Liver (tissue), 9 donors: Measurements from ENCODE around the gene ZBED3. TPM values are rescaled to one million over a fixed set of nuclear protein-coding genes. Genes with fewer than 3 reads are reported as not detected.

Experiments
- DNase-seq: peaks from one replicate; pipeline ENCODE4 v3.0.0-alpha.2; 2017; ENCODE audit warnings: low spot score
- H3K27ac ChIP-seq, 2 donors: one replicate each; pipeline ENCODE4 v1.7.0; 2013; ENCODE audit warnings: inconsistent platforms in 2 of 2, low read length in 2 of 2, control low read depth in 1 of 2, low read depth in 1 of 2, mild to moderate bottlenecking in 1 of 2
- H3K27me3 ChIP-seq, 4 donors: one replicate each; pipeline versions ENCODE4 v1.6.1 to v1.7.0; 2013; ENCODE audit warnings: low read length in 3 of 4, inconsistent platforms in 1 of 4, mild to moderate bottlenecking in 1 of 4, moderate library complexity in 1 of 4; ENCODE audit not compliant: control insufficient read depth in 4 of 4, insufficient read depth in 4 of 4
- H3K36me3 ChIP-seq, 4 donors: one replicate each; pipeline versions ENCODE4 v1.6.1 to v1.7.0; 2013; ENCODE audit warnings: low read length in 3 of 4, mild to moderate bottlenecking in 3 of 4, low read depth in 1 of 4, moderate library complexity in 1 of 4; ENCODE audit not compliant: control insufficient read depth in 4 of 4, insufficient read depth in 3 of 4
- H3K4me1 ChIP-seq, 4 donors: one replicate each; pipeline versions ENCODE4 v1.6.1 to v1.7.0; 2013; ENCODE audit warnings: low read length in 3 of 4, mild to moderate bottlenecking in 3 of 4, moderate library complexity in 1 of 4; ENCODE audit not compliant: control insufficient read depth in 4 of 4, insufficient read depth in 4 of 4
- H3K4me3 ChIP-seq, 3 donors: one replicate each; pipeline versions ENCODE4 v1.6.1 to v1.7.0; 2013; ENCODE audit warnings: low read length in 3 of 3, control low read depth in 1 of 3, low read depth in 1 of 3, mild to moderate bottlenecking in 1 of 3
- H3K9ac ChIP-seq, 2 donors: one replicate each; pipeline ENCODE4 v1.7.0; 2013; ENCODE audit warnings: low read length in 2 of 2, mild to moderate bottlenecking in 2 of 2, moderate library complexity in 2 of 2, control low read depth in 1 of 2, low read depth in 1 of 2
- H3K9me3 ChIP-seq, 4 donors: one replicate each; pipeline versions ENCODE4 v1.6.1 to v1.7.0; 2013; ENCODE audit warnings: low read length in 3 of 4; ENCODE audit not compliant: control insufficient read depth in 4 of 4
- ATF3 ChIP-seq: IDR thresholded peaks from 2 replicates; pipeline ENCODE4 v1.6.1; 2016; ENCODE audit warnings: antibody characterized with exemption
- CTCF ChIP-seq: fragments of 150-350 bp; IDR thresholded peaks from 2 replicates; pipeline ENCODE4 v1.5.1; 2017; ENCODE audit warnings: improper control_type of control experiment, low read depth, low read length; ENCODE audit not compliant: missing input control
- EGR1 ChIP-seq, 2 donors: IDR thresholded peaks; 2 replicates each; pipeline ENCODE4 v1.6.1; 2016 to 2018; ENCODE audit warnings: antibody characterized with exemption in 2 of 2, low read depth in 2 of 2
- FOXA1 ChIP-seq: IDR thresholded peaks from 2 replicates; pipeline ENCODE4 v1.6.1; 2016; ENCODE audit warnings: antibody characterized with exemption
- FOXA2 ChIP-seq: IDR thresholded peaks from 2 replicates; pipeline ENCODE4 v1.6.1; 2016; ENCODE audit warnings: antibody characterized with exemption
- GABPA ChIP-seq, 2 donors: IDR thresholded peaks in 1 of 2; conservative IDR thresholded peaks in 1 of 2; 2 replicates each; pipeline ENCODE4 v1.6.1; 2016; ENCODE audit warnings: antibody characterized with exemption in 2 of 2, mild to moderate bottlenecking in 1 of 2, moderate library complexity in 1 of 2
- HNF4A ChIP-seq, 2 donors: conservative IDR thresholded peaks; 2 replicates each; pipeline ENCODE4 v1.6.1; 2016; ENCODE audit warnings: antibody characterized with exemption in 2 of 2, mild to moderate bottlenecking in 2 of 2
- HNF4G ChIP-seq: IDR thresholded peaks from 2 replicates; pipeline ENCODE4 v1.6.1; 2016; ENCODE audit warnings: antibody characterized with exemption
- JUND ChIP-seq, 2 donors: IDR thresholded peaks; 2 replicates each; pipeline ENCODE4 v1.6.1; 2016; ENCODE audit warnings: antibody characterized with exemption in 2 of 2
- MAX ChIP-seq: IDR thresholded peaks from 2 replicates; pipeline ENCODE4 v1.6.1; 2016; ENCODE audit warnings: antibody characterized with exemption
- NR2F2 ChIP-seq: IDR thresholded peaks from 2 replicates; pipeline ENCODE4 v1.6.1; 2016; ENCODE audit warnings: antibody characterized with exemption
- RAD21 ChIP-seq, 2 donors: IDR thresholded peaks; 2 replicates each; pipeline ENCODE4 v1.6.1; 2016; ENCODE audit warnings: antibody characterized with exemption in 2 of 2, mild to moderate bottlenecking in 2 of 2
- REST ChIP-seq: IDR thresholded peaks from 2 replicates; pipeline ENCODE4 v1.6.1; 2016; ENCODE audit warnings: antibody characterized with exemption, mild to moderate bottlenecking
- RXRA ChIP-seq, 2 donors: IDR thresholded peaks; 2 replicates each; pipeline ENCODE4 v1.6.1; 2017 to 2018; ENCODE audit warnings: antibody characterized with exemption in 2 of 2, mild to moderate bottlenecking in 1 of 2
- SP1 ChIP-seq: IDR thresholded peaks from 2 replicates; pipeline ENCODE4 v1.6.1; 2018; ENCODE audit warnings: antibody characterized with exemption, mild to moderate bottlenecking
- TAF1 ChIP-seq: conservative IDR thresholded peaks from 2 replicates; pipeline ENCODE4 v1.6.1; 2016; ENCODE audit warnings: antibody characterized with exemption, mild to moderate bottlenecking
- YY1 ChIP-seq: IDR thresholded peaks from 2 replicates; pipeline ENCODE4 v1.6.1; 2016; ENCODE audit warnings: antibody characterized with exemption, mild to moderate bottlenecking
- ZBTB33 ChIP-seq: IDR thresholded peaks from 2 replicates; pipeline ENCODE4 v1.6.1; 2016; ENCODE audit warnings: antibody characterized with exemption
- WGBS: extraction: QIAGEN DNeasy Blood & Tissue Kit; methylation state at CpG from one replicate; pipeline ENCODE4 v1.1.7; 2013; 5-methylcytosine and 5-hydroxymethylcytosine counted together
- polyA plus RNA-seq, 2 donors: library from polyadenylated mRNA; stranded (reverse) in 1 of 2; unstranded in 1 of 2; fragments of 200-250 nt in 1 of 2; fragments of >200 nt in 1 of 2; fragmentation: Nextera tagmentation in 1 of 2; extraction: Ambion mirVana in 1 of 2; gene quantifications; one replicate each; pipeline versions ENCODE4 v1.2.1 to v1.2.3, GENCODE V29; 2013 to 2015
- total RNA-seq, 2 donors: library from RNA; depleted of rRNA; stranded (reverse); fragments of >200 nt; gene quantifications; one replicate each; pipeline ENCODE4 v1.2.3, GENCODE V29; 2014
- donor health status: healthy.
- donor health status: healthy.
- donor health status: healthy.
- donor health status: healthy.
- donor health status: healthy.

The ZBED3 gene
- 1 to 10 TPM; 2.1 to 2.8 TPM for total RNA-seq
- polyA plus RNA-seq: 1 to 10 TPM; 5.2 TPM

GRCh38 chr5:77086689-77087483 is at the start of gene ZBED3:
TSS of gene ZBED3 (minus strand) at chr5:77087285. CDS start at chr5:77077878, 9,407 bp downstream.
- DNase-seq: peak; percentile 62
- peaks cover 0 to 21% (median 15%) of the 10 kb centered on the region in 4 donors for H3K4me1 ChIP-seq
- peak within 1 kb of the TSS; percentile 69 to 85 for H3K9ac ChIP-seq
- under 1% methylated on average over 63 of the region's 63 CpGs for WGBS
- no peaks in the 10 kb centered on the region for H3K27me3 ChIP-seq
- peak within 1 kb of the TSS; percentile 65 to 85 (median 68) for H3K4me3 ChIP-seq
- no peaks in the 10 kb centered on the region for H3K9me3 ChIP-seq
- TF ChIP-seq NR2F2: no peak
- TF ChIP-seq CTCF: peak; percentile 0
- peak; percentile 79 for TF ChIP-seq ATF3
- TF ChIP-seq MAX: peak; percentile 50
- TF ChIP-seq FOXA1: no peak
- no peak for TF ChIP-seq EGR1 (IDR thresholded peaks at IDR 0.05; ENCODE audit: low read depth in 2 of 2)
- TF ChIP-seq RAD21 (IDR thresholded peaks at IDR 0.05): peak in 1 of 2 donors; percentile 11
- H3K27ac ChIP-seq: peak within 1 kb of the TSS; percentile 88 to 96
- peaks cover 0 to 4% (median 0%) of the 10 kb centered on the region in 4 donors for H3K36me3 ChIP-seq

GRCh38 chr5:77133061-77133758 is 46.1 kb upstream of the ZBED3 start:
- peaks cover 0 to 8% (median 2%) of the 10 kb centered on the region in 4 donors for H3K4me1 ChIP-seq
- DNase-seq: no peak
- H3K4me3 ChIP-seq: no peak overlapping the region
- H3K36me3 ChIP-seq: no peaks in the 10 kb centered on the region
- no peak for TF ChIP-seq YY1
- no peak for TF ChIP-seq NR2F2
- TF ChIP-seq EGR1 (IDR thresholded peaks at IDR 0.05; ENCODE audit: low read depth in 2 of 2): no peak
- TF ChIP-seq FOXA2: no peak
- no peak for TF ChIP-seq CTCF
- no peak for TF ChIP-seq REST
- peak in 1 of 2 donors; percentile 75 for TF ChIP-seq JUND (IDR thresholded peaks at IDR 0.05)
- TF ChIP-seq TAF1: no peak
- peak in 1 of 2 donors; percentile 26 for TF ChIP-seq HNF4A (conservative IDR thresholded peaks at IDR 0.05)
- no peak for TF ChIP-seq ATF3
- no peak for TF ChIP-seq SP1
- peak in 1 of 2 donors; percentile 18 for TF ChIP-seq RXRA (IDR thresholded peaks at IDR 0.05)
- TF ChIP-seq MAX: no peak
- no peak for TF ChIP-seq ZBTB33
- no peak for TF ChIP-seq HNF4G
- no peak for TF ChIP-seq GABPA (IDR thresholded peaks at IDR 0.05 in 1 of 2, conservative IDR thresholded peaks at IDR 0.05 in 1 of 2)
- TF ChIP-seq RAD21 (IDR thresholded peaks at IDR 0.05): no peak
- TF ChIP-seq FOXA1: no peak
- no peaks in the 10 kb centered on the region for H3K9me3 ChIP-seq
- no peak overlapping the region for H3K27ac ChIP-seq
- H3K9ac ChIP-seq: no peak overlapping the region
- H3K27me3 ChIP-seq: no peaks in the 10 kb centered on the region
- WGBS: 28% methylated on average over 1 of the region's 1 CpG
